HG02798 (cell line): ENCODE results near the gene RBBP8NL.

Source experiments
- ATAC-seq: cut with Tn5 transposase; IDR thresholded peaks from one replicate; pipeline ENCODE4 v1.9.1; 2021; ENCODE audit warnings: mild to moderate bottlenecking; ENCODE audit not compliant: unreplicated experiment, poor library complexity

Gene RBBP8NL

DNA sequence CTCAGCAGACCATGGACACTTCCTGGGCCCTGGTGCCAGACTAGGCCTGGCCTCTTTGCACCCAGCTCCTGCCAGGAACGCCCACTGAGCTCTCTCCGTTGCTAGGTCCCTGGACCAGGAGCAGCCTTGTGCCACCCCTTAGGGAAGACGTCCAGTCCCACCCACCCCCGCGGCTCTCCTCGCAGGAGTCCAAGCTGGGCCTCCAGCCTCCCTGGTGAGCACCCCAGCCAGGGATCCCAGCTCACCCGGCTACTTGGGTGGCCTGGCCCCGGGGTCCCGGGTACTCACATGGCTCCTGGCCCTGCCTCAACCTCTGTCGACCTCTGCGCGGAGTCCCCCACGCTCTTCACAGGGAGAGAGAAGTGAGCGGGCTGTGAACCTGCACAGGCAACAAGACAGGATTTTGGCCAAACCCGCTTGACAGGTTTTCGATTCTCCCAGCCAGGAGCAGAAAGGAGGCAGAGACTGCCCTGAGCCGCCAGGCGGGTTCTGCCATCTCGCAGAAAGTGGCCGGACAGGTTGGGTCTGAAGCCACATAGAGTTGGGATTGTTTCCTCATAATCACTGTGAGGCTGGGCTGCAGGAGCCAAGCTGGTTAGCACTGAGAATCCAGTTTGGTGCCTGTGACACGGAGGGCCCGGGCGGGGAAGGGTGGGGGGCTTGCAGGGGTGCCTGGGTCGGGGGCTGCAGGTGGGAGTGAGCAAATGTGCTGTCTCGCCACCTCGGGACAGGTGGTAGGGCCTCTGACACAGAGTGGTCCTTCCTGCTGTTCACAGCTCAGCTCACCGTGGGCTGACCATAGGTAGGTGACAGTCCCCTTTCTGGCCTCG, at the start of gene RBBP8NL:
TSS of gene RBBP8NL (minus strand) at position 368 of the 830 bp plus-strand sequence. CDS start 7,892 bp downstream, outside the sequence.
- no peak for ATAC-seq

DNA sequence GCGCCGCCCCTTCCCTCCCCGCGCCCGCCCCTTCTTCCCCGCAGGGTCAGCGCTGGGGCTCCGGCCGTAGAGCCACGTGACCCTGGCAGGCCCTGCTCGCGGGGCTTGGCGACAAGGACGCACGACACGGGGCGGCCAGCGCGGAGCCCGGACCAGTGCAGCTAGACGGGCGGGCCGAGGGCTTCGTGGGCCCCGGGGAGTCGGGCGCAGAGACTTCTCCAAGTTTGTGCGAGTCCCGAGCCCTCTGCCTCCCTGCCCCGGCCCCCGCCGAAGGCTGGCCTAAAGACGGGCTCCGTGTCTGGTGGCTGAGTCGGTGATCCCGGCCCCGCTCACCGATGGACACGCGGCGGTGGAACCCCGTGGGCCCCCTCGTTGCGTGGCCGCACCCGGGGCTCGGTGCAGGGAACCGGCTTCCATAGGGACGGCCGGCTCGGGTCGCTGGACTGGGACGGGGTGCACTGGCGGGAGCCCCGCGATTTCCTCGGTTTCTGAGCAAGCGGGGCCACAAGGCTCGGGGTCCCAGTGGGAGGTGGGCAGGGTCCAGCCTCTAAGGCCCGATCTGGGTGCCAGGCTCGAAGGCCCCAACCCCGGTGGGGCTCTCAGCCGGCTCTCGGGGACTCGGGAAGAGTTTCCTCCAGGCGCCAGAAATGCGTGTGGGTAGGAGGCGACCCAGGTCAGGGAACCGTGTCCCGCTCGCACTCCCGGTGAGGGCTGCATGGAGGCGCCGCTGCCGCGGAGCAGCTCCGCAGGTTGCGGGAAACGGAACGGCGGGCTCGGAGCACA, 48.9 kb upstream of the RBBP8NL start:
- ATAC-seq = no peak

DNA sequence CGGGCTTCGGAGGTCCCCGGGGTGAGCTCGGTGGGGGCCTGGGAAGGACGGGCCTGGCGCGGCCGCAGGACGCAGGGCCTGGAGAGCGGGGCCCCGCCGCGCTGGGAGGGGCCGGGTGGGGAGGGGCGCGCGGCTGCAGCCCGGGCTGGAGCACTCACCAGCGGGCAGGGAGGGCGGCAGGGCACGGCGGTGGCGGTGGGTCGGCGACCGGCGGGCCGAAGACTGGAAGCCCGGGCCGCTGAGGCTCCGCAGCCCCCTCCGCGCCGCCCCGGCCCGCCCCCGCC, 48.4 kb upstream of the RBBP8NL start, which contains the start of gene GATA5:
TSS of gene GATA5 (minus strand) at position 224 of the 284 bp plus-strand sequence. CDS start 474 bp downstream, outside the sequence.
- no peak for ATAC-seq

DNA sequence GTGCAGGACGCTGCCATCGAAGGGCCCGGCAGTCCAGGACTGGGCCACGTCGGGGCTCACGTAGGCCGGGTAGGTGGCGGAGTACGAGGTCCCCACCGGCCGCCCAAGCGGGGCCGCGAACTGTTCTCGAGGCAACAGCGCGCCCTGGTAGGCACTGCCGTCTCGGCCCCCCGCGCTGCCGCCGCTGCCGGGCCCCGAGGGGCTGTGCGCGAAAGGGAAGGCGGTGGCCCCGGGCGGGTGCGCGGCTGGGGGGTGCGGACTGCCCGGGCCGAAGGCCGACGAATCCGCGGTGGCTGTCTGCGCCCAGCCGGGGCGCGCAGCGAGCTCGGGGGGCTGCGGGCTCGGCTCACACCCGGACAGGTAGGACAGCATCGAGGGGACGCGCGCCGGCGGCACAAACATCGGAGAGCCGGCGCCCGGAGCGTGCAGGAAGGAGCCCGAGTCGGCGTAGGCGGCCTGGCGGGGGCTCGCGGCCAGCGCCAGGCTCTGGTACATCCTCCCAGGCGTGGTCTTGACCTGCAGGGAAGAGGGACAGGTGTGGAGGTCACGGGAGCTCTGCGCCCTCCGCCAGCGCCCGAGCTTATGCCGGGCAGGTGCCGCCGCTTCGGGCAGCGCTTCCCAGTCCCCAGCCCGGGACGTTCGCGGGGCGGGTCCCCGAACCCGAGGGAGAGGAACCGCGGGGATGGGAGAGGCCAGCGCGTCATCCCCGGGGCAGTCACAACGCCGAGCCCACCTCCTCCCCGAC, 47.9 kb upstream of the RBBP8NL start:
- ATAC-seq = no peak

GRCh38 chr20:62474604-62475026, 47.3 kb upstream of the RBBP8NL start:
- no peak for ATAC-seq

DNA sequence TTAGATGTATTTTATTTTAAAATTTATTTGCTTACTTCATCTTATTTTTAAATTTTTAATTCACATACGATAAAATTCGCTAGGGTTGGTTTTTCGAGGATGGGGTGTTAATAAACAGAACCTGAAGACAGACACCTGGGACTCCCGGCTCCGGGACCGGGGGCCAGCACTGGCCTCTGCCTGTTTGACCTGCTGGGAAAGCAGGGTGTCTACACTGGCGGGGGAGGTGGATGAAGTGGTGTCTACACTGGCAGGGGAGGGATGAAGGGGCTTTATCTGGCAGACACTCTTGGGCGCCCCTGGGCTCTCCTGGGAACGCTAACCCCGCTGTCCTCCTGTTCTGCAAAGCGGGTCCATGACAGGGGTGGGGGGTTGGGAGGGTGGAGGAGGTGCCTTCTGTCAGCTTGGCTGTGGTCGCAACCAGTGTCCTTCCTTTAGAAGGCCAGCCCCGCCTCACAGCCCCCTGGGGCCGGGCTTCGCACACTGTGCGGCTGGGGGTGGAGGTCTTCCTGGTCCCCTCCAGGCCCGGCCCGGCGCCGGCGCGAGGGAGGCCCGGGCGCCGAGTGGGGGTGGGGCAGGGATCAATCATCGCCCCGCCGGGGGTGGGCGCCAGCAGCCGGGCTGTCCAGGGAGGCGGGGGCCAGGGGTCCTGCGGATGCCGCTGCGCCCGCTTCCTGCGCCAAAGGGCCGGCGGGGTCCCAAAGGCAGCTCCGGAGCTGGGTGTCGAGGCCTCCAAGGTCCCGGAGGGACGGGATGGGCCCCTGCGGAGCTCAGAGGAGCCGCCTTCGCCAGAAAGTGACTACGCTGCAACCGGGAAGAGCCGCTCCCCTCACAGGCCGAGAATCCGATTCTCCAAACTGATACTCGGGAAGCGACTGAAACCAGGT, 46.6 kb upstream of the RBBP8NL start:
- no peak for ATAC-seq

- ATAC-seq = no peak
Measured at GRCh38 chr20:62472941-62473585, 45.7 kb upstream of the RBBP8NL start.

DNA sequence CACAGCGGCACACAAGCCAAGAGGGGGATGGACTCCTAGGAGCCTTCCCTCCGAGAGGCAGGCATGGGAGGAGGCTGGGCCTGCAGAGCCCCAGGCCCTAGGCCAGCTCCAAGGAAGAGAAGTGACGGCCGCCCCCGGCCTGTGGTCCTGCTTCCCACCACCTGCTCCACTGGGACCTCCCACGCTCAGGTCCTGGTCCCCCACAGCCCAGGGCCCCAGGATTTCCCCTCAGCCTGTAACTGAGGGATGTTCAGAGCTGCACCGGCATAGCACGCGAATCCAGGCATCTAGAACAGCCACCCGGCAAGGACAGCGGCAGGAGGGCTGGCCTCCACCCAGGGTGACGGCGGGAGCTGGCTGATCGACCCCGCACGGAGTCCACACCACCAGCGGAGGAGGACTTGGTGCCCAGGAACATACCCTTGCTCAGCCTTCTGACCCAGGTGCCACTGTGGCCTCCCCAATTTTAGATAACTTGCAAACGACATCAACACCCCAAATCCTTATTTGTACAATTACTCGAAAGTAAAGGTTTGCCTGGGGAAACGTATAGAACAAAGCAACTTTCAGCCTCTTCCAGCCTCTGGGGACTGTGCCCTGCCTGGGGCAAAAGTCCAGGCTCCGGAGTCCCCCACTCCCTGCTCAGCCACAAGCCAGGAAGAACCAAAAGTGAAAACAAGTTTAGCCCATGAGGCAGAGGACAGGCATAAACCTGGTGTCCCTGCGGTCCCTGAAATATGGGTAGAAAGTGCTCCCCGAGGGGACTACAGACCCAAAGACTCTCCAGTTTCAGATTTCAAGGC, 45.0 kb upstream of the RBBP8NL start:
- ATAC-seq = no peak

DNA sequence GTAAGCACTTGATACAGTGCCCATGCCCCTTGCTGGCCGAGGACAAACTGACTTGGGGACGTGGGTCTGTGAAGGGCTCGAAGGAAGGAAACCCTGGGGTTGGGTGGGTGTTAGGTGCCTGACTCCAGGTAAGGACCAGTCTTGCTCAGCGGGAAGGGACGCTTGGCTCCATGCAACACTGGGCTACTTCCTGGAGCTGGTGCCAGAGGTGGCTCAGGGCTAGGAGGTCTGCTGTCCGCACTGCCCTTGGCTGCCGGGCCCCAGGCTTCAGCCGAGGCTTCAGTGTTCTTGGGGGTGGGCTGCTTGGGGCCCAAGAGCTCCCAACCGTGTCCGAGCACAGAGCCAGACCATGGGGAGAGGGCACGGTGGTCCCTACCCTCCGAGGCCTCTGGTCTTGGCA, 43.1 kb upstream of the RBBP8NL start:
- no peak for ATAC-seq

DNA sequence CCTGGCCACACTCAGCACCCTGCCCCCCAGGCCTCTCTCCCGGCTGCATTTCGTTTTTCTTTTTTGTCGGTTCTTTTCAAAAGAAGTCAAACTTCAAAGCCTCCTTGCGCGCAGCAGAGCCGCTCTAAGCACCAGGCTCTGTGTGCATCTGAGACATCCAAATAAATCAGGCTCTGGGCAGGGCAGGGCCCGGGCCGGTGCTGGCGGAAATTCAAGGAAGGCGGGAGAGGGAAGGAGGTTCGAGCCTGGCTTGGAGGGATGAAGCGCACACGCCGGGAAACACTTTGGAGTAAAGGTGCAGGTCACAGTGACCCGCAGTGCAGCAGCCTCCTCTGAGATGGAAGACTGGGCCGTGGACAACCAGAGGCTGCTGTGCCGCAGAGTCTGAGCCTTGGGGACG, 42.7 kb upstream of the RBBP8NL start:
- ATAC-seq = no peak

DNA sequence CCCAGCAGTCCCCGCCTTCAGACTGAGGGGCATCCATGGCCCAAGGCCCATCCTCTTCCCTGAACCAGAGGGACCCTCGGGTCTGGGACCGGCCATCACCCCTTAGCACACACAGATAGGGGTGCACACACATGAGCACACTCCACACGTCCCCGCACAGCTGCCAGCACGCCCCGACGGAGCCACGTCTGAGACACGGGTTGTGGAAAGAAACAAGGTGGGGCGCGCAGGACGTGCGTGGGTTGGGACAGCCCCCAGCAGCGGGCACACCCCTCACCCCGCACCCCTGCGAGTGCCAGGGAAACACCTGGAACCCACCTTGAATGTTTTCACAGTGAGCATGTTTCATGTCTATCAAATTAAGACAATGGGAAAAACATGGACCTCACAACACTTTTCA, 42.0 kb upstream of the RBBP8NL start:
- no peak for ATAC-seq

DNA sequence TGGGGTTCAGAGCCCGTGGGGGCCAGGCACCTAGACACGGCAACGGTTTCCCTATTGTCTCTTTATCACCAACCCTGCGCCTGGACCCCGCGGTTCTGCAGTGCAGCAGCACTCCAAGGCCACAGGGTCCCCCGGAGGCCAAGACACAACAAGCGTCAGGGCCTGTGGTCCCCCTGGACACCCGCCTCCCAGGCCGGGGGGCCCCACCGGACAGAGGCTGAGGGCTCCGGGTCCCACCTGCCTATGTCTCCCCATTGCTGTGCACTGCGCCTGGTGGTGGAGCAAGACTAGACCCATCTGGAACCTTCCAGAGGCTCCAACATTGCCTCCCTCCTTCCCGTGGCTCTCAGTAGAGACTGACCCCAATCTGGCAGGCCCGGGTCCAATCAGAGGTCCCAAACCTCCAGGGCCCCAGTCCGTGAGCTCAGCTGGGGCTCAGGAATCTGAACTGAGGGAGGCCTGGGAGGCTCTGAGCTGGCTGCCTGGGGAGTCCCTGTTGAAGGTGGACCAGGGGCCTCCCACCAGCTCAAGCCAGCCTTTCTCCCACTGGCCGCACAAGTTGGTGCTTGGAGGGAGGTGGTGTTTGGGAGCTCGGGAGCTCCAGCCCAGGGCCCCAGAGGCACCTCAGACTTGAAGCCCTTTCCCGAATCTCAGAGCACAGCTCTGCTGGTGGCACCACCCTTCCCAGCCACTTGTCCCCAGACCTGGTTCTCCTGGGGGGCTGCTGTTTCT, 39.6 kb upstream of the RBBP8NL start:
- ATAC-seq = no peak

DNA sequence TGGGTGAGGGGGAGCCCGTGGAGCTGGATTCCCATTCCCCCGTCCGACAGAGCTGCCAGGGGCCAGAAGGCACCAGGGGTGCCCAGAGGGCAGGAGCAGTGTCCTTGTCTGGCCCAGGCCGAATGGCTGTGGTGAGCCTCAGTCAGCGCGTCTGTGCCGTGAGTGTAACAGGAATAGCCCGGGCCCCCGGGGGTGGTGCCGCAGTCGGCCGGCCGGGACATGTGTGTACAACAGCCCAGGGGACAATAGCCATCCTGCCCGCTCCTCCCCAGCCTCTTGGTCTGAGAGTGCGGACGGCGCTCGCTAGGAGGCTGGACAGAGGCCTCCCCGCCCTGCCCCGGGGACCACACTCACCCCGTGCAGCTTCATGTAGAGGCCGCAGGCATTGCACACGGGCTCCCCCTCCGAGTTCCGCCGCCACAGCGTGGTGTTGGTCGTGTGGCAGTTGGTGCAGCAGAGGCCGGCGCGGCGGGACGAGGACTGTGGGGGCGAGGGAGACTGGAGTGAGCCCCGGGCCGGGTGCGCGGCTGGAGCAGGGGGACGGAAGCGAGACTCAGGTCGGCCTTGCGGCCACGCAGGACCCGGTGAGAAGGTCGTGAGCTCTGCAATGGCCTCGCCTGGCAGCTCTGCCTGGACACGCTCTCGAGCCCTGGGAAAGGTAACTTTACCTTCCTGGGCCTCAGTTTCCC, 38.9 kb upstream of the RBBP8NL start:
- no peak for ATAC-seq

- no peak for ATAC-seq
Measured at GRCh38 chr20:62464990-62465389, 37.7 kb upstream of the RBBP8NL start.

DNA sequence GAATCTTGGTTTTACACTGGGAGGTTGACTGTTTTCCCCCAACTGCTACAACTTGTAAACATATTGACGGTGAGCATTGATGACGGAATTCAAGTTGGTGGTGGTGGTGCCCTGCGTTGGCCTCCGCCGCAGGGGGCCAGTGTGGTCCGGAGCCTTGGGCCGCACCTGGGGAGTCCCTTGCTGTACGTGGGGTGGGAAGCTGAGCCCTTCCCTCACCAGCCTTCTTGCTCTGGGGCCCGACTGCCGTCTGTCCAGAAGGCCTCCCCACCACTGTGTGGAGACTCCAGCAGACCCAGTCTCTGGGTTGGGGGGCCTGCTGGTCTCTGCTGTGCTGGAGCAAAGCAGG, 37.1 kb upstream of the RBBP8NL start:
- ATAC-seq = no peak

DNA sequence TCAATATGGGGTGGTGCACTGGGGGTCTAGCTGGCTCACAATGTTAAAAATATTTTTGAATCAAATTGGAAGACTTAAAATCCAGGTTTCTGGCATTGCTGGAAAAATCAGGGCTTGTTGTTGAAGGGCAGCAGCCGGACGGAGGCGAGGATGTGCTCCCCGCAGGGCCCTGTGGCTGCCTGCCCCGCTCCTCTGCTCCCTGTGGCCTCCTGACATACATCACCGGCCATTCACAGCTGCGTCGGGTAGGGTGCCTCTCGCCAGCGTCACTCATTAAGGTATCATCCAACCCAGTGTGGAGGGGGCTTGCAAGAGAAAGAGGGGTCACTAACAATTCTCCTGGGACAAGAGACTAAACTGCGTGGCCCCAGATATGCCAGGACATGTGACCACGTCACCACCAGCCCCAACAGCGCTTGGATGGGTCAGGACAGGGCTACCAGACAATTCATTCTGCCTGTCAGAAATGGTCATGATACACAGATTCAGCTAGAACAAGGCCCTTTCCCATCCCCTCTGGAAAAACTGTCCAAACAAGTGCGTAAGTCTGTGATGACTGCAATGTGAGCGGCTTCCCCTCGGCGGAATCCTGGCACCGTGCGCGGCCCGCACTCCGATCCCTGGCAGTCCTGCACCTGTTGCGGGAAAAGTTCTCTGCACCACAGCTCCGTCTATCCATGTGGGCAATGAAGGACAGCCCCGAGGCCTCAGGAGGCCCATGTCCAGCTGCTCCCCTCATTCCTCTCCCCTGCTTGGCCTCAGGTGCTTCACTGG, 36.5 kb upstream of the RBBP8NL start:
- no peak for ATAC-seq
